ENCODE results near the gene S100A2. TPM values are rescaled to one million over a fixed set of nuclear protein-coding genes. Genes with fewer than 3 reads are reported as not detected.
"Not testable (repeated sequence)": the region's sequence is repeated elsewhere in the genome, so short reads cannot be mapped to it uniquely, and the experiment has no call there.

S100A2 gene
- total RNA-seq, 4 donors from 2014 or later, result 14.7 TPM; not detected in 3

DNA sequence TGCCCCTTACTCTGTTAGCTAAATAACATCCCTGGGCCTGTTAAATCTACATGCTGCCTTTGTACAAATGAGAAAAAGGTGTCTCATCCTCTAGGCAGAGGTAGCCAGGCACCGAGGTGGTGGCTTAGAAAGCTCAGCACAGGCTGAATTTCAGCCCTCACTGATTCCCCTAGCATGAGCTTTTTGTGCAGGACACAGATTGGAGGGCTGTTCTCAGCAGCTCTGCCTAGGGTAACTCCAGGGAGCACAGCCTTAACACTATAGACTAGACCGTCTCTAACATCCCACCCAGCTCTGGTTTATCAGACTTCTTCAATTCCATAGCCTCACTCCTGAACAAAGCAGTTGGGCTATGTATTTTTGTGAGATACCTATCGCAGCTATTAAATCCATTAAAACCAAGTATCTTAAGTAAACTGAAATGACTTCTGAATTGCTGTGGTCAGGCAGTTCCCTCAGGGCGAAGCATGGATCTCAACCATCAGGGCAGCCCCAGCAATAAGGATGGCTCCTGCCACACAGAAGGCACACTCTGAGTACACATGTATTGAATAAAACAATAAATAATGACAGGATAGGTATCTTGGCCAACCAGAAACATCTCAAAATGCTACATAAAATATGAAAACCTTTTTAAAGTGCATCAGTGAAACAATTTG is 44.7 kb downstream of the S100A2 start:
- in situ Hi-C loops (cut with MboI; ENCODE audit: low sequenced_read_pairs in 4 of 4), result loop anchor here in 1 of 4 donors (25.0 kb wide), 1 partner anchor 466 kb away; the partner anchor contains the start of genes JTB, RAB13 and RPS27
- H3K9me3 ChIP-seq, result no peaks in the 10 kb centered on the region
- no peaks in the 10 kb centered on the region for H3K27me3 ChIP-seq
- ATAC-seq (no peak), DNase-seq (no peak)
- H3K4me1 ChIP-seq, result no peaks in the 10 kb centered on the region
- H3K36me3 ChIP-seq, result no peaks in the 10 kb centered on the region
- TF ChIP-seq, protein P1, sequence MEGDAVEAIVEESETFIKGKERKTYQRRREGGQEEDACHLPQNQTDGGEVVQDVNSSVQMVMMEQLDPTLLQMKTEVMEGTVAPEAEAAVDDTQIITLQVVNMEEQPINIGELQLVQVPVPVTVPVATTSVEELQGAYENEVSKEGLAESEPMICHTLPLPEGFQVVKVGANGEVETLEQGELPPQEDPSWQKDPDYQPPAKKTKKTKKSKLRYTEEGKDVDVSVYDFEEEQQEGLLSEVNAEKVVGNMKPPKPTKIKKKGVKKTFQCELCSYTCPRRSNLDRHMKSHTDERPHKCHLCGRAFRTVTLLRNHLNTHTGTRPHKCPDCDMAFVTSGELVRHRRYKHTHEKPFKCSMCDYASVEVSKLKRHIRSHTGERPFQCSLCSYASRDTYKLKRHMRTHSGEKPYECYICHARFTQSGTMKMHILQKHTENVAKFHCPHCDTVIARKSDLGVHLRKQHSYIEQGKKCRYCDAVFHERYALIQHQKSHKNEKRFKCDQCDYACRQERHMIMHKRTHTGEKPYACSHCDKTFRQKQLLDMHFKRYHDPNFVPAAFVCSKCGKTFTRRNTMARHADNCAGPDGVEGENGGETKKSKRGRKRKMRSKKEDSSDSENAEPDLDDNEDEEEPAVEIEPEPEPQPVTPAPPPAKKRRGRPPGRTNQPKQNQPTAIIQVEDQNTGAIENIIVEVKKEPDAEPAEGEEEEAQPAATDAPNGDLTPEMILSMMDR (IDR thresholded peaks at IDR 0.05 in 4 of 5, conservative IDR thresholded peaks at IDR 0.05 in 1 of 5), result no peak
- TF ChIP-seq POLR2A (IDR thresholded peaks at IDR 0.05), result no peak
- intact Hi-C loops (cut with DNase I; ENCODE audit: low total_unique reads), result no loop called here
- no peak overlapping the region for H3K4me3 ChIP-seq
- no peak overlapping the region for H3K27ac ChIP-seq

DNA sequence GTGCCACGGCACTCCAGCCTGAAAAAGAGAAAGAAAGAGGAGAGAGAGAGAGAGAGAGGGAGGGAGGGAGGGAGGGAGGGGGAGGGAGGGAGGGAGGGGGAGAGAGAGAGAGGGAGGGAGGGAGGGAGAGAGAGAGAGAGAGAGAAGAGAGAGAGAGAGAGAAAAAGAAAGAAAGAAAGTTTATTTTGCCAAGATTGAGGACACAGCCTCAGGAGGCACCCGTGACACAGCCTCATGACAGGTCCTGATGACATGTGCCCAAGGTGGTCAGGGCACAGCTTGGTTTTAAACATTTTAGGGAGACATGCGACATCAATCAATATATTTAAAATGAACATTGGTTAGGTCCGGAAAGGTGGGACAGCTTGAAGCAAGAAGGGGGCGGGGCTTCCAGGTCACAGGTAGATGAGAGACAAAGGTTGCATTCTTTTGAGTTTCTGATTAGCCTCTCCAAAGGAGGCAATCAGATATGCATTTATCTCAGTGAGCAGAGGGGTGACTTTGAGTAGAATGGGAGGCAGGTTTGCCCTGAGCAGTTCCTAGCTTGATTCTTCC is 45.4 kb downstream of the S100A2 start:
- H3K4me1 ChIP-seq; H3K27ac ChIP-seq; H3K4me3 ChIP-seq; intact Hi-C loops (cut with DNase I; ENCODE audit: low total_unique reads); H3K27me3 ChIP-seq; ATAC-seq; H3K36me3 ChIP-seq; DNase-seq; H3K9me3 ChIP-seq: not testable (repeated sequence)
- in situ Hi-C loops (cut with MboI; ENCODE audit: low sequenced_read_pairs in 4 of 4), result loop anchor here in 1 of 4 donors (25.0 kb wide), 1 partner anchor 467 kb away; the partner anchor contains the start of genes JTB, RAB13 and RPS27

DNA sequence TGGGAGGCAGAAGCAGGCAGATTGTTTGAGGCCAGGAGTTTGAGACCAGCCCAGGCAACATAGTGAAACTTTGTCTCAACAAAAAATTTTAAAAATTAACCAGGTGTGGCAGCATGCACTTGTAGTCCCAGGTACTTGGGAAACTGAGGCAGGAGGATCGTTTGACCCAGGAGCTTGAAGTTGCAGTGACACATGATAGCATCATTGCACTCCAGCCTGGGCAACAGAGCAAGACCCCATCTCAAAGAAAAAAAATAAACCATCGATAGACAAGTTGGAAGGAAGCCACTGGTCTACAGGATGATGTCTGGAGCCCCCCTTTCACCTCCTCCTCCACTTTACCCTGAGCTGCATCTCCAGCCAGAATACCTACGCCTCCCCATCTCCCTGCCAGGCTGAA is 46.4 kb downstream of the S100A2 start:
- Histone ChIP-seq H3K4me1 (no peaks in the 10 kb centered on the region), H3K36me3 (no peaks in the 10 kb centered on the region), H3K27me3 (no peaks in the 10 kb centered on the region), H3K27ac (no peak overlapping the region), H3K9me3 (no peaks in the 10 kb centered on the region), H3K4me3 (no peak overlapping the region)
- no peak for DNase-seq
- ATAC-seq, result no peak
- no peak for TF ChIP-seq POLR2A (IDR thresholded peaks at IDR 0.05)
- TF ChIP-seq, protein P1 (IDR thresholded peaks at IDR 0.05 in 4 of 5, conservative IDR thresholded peaks at IDR 0.05 in 1 of 5), result no peak
- in situ Hi-C loops (cut with MboI; ENCODE audit: low sequenced_read_pairs in 4 of 4) (loop anchor here (10.0 to 25.0 kb wide), 3 partner anchors 46 to 468 kb away; partner anchors contain the start of genes S100A2 (in 3 of the 4), JTB (in 1 of the 4), RAB13 (in 1 of the 4) and RPS27 (in 1 of the 4)), intact Hi-C loops (cut with DNase I; ENCODE audit: low total_unique reads) (no loop called here)

DNA sequence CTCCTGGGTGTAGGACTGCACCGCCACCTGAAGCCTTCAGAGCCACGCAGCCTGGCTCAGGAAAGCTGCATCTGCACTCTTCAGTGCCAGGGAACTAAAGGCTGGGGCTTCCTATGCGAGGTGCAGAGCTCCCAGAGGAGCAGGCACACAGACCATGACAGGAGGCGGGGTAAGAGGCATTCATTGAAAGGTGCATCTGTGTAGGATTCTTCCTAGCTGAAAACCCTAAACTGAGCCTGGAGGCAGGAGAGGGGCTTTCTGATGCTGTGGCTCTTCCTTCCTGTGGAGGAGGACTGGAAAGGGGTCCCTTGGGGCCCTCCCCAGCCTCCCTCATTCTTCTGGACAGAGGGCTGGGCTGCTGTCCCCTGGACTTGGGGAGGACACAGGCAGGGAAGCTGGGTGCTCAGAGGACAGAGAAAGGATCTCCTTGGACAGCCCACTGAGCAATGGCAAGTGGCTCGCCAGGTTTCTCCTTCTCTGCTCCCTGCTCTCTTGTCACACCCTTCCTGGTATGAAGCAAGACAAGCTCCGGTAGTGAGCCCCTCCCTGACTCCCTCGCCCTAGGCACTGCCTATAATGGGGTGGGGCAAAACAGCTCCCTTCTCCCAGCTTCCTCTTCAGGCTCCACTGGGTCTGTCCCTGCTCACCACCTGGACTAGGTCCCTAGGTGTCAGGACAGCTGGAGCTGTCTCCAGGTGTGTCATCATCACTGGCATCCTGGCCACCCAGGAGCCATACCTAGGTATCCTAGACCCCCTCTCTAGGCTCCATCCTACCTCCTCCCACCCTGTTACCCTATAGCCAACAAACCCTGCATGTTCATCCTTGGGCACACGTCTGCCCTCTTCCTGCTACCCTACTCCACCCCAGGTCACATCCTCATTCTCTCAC is 49.9 kb downstream of the S100A2 start:
- intact Hi-C loops (cut with DNase I; ENCODE audit: low total_unique reads) (no loop called here), in situ Hi-C loops (cut with MboI; ENCODE audit: low sequenced_read_pairs in 4 of 4) (loop anchor here (10.0 to 25.0 kb wide), 3 partner anchors 49 to 472 kb away; partner anchors contain the start of genes S100A2 (in 3 of the 4), JTB (in 1 of the 4), RAB13 (in 1 of the 4) and RPS27 (in 1 of the 4))
- no peak for ATAC-seq
- H3K4me1 ChIP-seq, result no peaks in the 10 kb centered on the region
- no peaks in the 10 kb centered on the region for H3K36me3 ChIP-seq
- TF ChIP-seq, protein P1 (IDR thresholded peaks at IDR 0.05 in 4 of 5, conservative IDR thresholded peaks at IDR 0.05 in 1 of 5), result no peak
- no peak for TF ChIP-seq POLR2A (IDR thresholded peaks at IDR 0.05)
- H3K4me3 ChIP-seq, result no peak overlapping the region
- no peaks in the 10 kb centered on the region for H3K27me3 ChIP-seq
- H3K27ac ChIP-seq, result no peak overlapping the region
- DNase-seq, result no peak
- no peaks in the 10 kb centered on the region for H3K9me3 ChIP-seq
